Measurements from ENCODE around the gene CDC42BPA. TPM values are rescaled to one million over a fixed set of nuclear protein-coding genes. Genes with fewer than 3 reads are reported as not detected.
"Not testable (repeated sequence)": the region's sequence is repeated elsewhere in the genome, so short reads cannot be mapped to it uniquely, and the experiment has no call there.

CDC42BPA gene
- polyA plus RNA-seq, 1 of the 3 experiments (the other 2 are of a cell fraction): 6.8 TPM

DNA sequence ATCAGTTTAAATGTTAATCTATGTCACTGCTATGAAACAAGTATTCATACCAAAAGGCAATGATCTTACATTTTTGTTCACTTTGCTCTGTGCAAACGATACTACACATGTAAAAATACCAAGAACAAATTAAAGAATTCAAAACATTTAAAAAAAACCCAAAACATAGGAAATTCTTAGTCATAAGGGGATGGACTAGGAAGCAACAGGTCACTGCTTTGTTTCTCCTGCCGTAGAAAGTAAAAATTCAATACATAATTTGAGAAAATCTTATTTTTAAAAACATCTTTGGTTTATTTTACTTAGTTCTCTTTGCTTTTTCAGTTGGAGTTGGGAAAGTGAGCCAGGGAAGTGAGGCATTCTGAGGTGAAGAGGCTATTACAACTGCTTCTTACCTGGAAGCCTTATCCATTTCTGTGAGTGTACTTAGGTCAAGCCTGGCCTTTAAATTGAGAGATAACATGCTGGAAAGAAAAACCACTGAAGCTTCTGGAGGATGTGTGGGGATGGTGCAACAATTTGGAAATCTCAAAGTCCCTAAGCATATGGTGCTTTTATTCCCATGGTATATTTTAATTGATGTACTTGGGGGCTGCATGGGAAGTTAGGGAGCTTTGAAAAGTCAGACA lies 183.5 kb downstream of the CDC42BPA start:
- no peak overlapping the region for H3K27ac ChIP-seq (ENCODE audit: low read depth in 2 of 2, low read length in 1 of 2)
- no peaks in the 10 kb centered on the region; a peak in 1 of 4 replicates for H3K4me1 ChIP-seq (ENCODE audit: control insufficient read depth in 1 of 2, insufficient read depth in 2 of 2, low read depth in 1 of 2, low read length in 1 of 2)
- no peaks in the 10 kb centered on the region for H3K27me3 ChIP-seq (ENCODE audit: insufficient read depth)
- no peaks in the 10 kb centered on the region for H4K20me1 ChIP-seq (ENCODE audit: insufficient read depth)
- H3K4me3 ChIP-seq (ENCODE audit: low read depth in 2 of 2, low read length in 1 of 2): no peak overlapping the region
- H3K9ac ChIP-seq: no peak overlapping the region
- peaks cover 3% of the 10 kb centered on the region for H3F3A ChIP-seq (replicated peaks; ENCODE audit: insufficient read depth)
- H3K9me2 ChIP-seq: no peaks in the 10 kb centered on the region
- peaks cover 28 to 39% of the 10 kb centered on the region in 2 experiments for H3K36me3 ChIP-seq (replicated peaks in 1 of 2; ENCODE audit: control insufficient read depth in 1 of 2, insufficient read depth in 2 of 2, low read length in 1 of 2)
- no peak overlapping the region for H3K4me2 ChIP-seq
- TF ChIP-seq RFX5 (IDR thresholded peaks at IDR 0.05; ENCODE audit: low read length): no peak
- TF ChIP-seq EP300 (IDR thresholded peaks at IDR 0.05; ENCODE audit: borderline replicate concordance in 1 of 2, low read depth in 1 of 2, low read length in 1 of 2): no peak
- TF ChIP-seq RAD21 (IDR thresholded peaks at IDR 0.05; ENCODE audit: low read length): no peak
- TF ChIP-seq FOXM1 (IDR thresholded peaks at IDR 0.05; ENCODE audit: low read depth): no peak
- TF ChIP-seq, protein P1, sequence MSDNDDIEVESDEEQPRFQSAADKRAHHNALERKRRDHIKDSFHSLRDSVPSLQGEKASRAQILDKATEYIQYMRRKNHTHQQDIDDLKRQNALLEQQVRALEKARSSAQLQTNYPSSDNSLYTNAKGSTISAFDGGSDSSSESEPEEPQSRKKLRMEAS (IDR thresholded peaks at IDR 0.05; ENCODE audit: low read depth): no peak
- TF ChIP-seq TEAD4 (IDR thresholded peaks at IDR 0.05; ENCODE audit: borderline replicate concordance, insufficient read depth): no peak
- TF ChIP-seq ELF1 (IDR thresholded peaks at IDR 0.05): no peak
- no peak for TF ChIP-seq TAF1 (IDR thresholded peaks at IDR 0.05; ENCODE audit: borderline replicate concordance, low read depth, low read length)
- no peak for TF ChIP-seq YY1 (IDR thresholded peaks at IDR 0.05; ENCODE audit: low read depth)
- TF ChIP-seq, protein P2, sequence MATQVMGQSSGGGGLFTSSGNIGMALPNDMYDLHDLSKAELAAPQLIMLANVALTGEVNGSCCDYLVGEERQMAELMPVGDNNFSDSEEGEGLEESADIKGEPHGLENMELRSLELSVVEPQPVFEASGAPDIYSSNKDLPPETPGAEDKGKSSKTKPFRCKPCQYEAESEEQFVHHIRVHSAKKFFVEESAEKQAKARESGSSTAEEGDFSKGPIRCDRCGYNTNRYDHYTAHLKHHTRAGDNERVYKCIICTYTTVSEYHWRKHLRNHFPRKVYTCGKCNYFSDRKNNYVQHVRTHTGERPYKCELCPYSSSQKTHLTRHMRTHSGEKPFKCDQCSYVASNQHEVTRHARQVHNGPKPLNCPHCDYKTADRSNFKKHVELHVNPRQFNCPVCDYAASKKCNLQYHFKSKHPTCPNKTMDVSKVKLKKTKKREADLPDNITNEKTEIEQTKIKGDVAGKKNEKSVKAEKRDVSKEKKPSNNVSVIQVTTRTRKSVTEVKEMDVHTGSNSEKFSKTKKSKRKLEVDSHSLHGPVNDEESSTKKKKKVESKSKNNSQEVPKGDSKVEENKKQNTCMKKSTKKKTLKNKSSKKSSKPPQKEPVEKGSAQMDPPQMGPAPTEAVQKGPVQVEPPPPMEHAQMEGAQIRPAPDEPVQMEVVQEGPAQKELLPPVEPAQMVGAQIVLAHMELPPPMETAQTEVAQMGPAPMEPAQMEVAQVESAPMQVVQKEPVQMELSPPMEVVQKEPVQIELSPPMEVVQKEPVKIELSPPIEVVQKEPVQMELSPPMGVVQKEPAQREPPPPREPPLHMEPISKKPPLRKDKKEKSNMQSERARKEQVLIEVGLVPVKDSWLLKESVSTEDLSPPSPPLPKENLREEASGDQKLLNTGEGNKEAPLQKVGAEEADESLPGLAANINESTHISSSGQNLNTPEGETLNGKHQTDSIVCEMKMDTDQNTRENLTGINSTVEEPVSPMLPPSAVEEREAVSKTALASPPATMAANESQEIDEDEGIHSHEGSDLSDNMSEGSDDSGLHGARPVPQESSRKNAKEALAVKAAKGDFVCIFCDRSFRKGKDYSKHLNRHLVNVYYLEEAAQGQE (IDR thresholded peaks at IDR 0.05; ENCODE audit: low read depth, low read length): no peak
- TF ChIP-seq EZH2phosphoT487 (IDR thresholded peaks at IDR 0.05; ENCODE audit: borderline replicate concordance, low read depth): no peak
- no peak for TF ChIP-seq POLR2AphosphoS5 (IDR thresholded peaks at IDR 0.05; ENCODE audit: low read depth, low read length)
- no peak for DNase-seq
- no peaks in the 10 kb centered on the region for H3K9me3 ChIP-seq
- ChIA-PET POLR2A (no interaction called here), CTCF (no interaction called here)
- H3K79me2 ChIP-seq (ENCODE audit: insufficient read depth): peaks cover 8% of the 10 kb centered on the region; the same call in 1 of the 2 replicates
- WGBS (ENCODE audit: low lambda C conversion rate): 92% methylated on average over 2 of the region's 2 CpGs
- H2AFZ ChIP-seq (ENCODE audit: low read depth): no peak overlapping the region

DNA sequence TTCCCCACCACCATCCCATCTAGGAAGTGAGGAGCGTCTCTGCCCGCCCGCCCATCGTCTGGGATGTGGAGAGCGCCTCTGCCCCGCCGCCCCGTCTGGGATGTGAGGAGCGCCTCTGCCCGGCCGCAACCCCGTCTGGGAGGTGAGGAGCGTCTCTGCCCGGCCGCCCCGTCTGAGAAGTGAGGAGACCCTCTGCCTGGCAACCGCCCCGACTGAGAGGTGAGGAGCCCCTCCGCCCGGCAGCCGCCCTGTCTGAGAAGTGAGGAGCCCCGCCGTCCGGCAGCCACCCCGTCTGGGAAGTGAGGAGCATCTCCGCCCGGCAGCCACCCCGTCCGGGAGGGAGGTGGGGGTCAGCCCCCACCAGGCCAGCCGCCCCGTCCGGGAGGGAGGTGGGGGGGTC lies 185.6 kb downstream of the CDC42BPA start:
- H3K4me1 ChIP-seq (ENCODE audit: control insufficient read depth in 1 of 2, insufficient read depth in 2 of 2, low read depth in 1 of 2, low read length in 1 of 2); H3F3A ChIP-seq (replicated peaks; ENCODE audit: insufficient read depth); POLR2A ChIA-PET; DNase-seq; H3K79me2 ChIP-seq (ENCODE audit: insufficient read depth); H3K9me3 ChIP-seq; H4K20me1 ChIP-seq (ENCODE audit: insufficient read depth); H3K27ac ChIP-seq (ENCODE audit: low read depth in 2 of 2, low read length in 1 of 2); H3K9ac ChIP-seq; H3K4me2 ChIP-seq; H3K27me3 ChIP-seq (ENCODE audit: insufficient read depth); H2AFZ ChIP-seq (ENCODE audit: low read depth); H3K4me3 ChIP-seq (ENCODE audit: low read depth in 2 of 2, low read length in 1 of 2); CTCF ChIA-PET; H3K9me2 ChIP-seq: not testable (repeated sequence)
- 85% methylated on average over 11 of the region's 32 CpGs for WGBS (ENCODE audit: low lambda C conversion rate)
- peaks cover 25 to 26% of the 10 kb centered on the region in 2 experiments for H3K36me3 ChIP-seq (replicated peaks in 1 of 2; ENCODE audit: control insufficient read depth in 1 of 2, insufficient read depth in 2 of 2, low read length in 1 of 2)
